Measurements from ENCODE around the gene RPL29. TPM values are rescaled to one million over a fixed set of nuclear protein-coding genes. Genes with fewer than 3 reads are reported as not detected.

The RPL29 gene
- total RNA-seq, 2 donors from 2014 or later = 370 to 792 TPM

DNA sequence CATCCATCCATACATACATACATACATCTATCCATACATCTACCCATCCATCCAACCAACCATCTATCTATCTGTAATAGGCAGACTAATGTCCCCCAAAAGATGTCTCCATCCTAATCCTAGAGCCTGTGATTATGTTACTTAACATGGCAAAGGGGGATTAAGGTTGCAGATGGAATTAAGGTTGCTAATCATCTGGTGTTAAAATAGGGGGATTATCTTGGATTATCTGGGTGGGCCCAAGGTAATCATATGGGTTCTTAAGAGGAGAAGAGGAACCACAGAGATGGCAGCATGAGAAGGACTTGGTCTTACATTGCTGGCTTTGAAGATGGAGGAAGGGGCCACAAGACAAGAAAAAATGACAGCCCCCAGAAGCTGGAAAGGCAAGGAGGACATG, 14.7 kb upstream of the RPL29 start:
- Histone ChIP-seq H3K4me1 (peaks cover 10% of the 10 kb centered on the region), H3K36me3 (replicated peaks in 1 of 2; ENCODE audit: insufficient read depth in 1 of 2, low read depth in 2 of 2) (no peaks in the 10 kb centered on the region), H3K9me3 (no peaks in the 10 kb centered on the region), H3K4me3 (no peak overlapping the region), H3K27me3 (no peaks in the 10 kb centered on the region), H3K27ac (no peak overlapping the region)
- intact Hi-C loops (cut with DNase I) = loop anchor here (10.0 kb wide), 1 partner anchor 344 kb away; no protein-coding TSS in a partner anchor
- TF ChIP-seq, protein P1, sequence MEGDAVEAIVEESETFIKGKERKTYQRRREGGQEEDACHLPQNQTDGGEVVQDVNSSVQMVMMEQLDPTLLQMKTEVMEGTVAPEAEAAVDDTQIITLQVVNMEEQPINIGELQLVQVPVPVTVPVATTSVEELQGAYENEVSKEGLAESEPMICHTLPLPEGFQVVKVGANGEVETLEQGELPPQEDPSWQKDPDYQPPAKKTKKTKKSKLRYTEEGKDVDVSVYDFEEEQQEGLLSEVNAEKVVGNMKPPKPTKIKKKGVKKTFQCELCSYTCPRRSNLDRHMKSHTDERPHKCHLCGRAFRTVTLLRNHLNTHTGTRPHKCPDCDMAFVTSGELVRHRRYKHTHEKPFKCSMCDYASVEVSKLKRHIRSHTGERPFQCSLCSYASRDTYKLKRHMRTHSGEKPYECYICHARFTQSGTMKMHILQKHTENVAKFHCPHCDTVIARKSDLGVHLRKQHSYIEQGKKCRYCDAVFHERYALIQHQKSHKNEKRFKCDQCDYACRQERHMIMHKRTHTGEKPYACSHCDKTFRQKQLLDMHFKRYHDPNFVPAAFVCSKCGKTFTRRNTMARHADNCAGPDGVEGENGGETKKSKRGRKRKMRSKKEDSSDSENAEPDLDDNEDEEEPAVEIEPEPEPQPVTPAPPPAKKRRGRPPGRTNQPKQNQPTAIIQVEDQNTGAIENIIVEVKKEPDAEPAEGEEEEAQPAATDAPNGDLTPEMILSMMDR (IDR thresholded peaks at IDR 0.05) = no peak
- TF ChIP-seq POLR2A (IDR thresholded peaks at IDR 0.05) = no peak
- ATAC-seq (no peak), DNase-seq (no peak)

- DNase-seq = no peak
- Histone ChIP-seq H3K36me3 (replicated peaks in 1 of 2; ENCODE audit: insufficient read depth in 1 of 2, low read depth in 2 of 2) (no peaks in the 10 kb centered on the region), H3K27ac (no peak overlapping the region), H3K4me1 (peaks cover 14% of the 10 kb centered on the region), H3K27me3 (no peaks in the 10 kb centered on the region), H3K4me3 (no peak overlapping the region), H3K9me3 (no peaks in the 10 kb centered on the region)
- intact Hi-C loops (cut with DNase I) = no loop called here
- TF ChIP-seq, protein P1 (IDR thresholded peaks at IDR 0.05) = no peak
- no peak for TF ChIP-seq POLR2A (IDR thresholded peaks at IDR 0.05)
- WGBS, 2 donors = 67% methylated on average over 4 of the region's 4 CpGs
- ATAC-seq = no peak
Measured at GRCh38 chr3:52007291-52007690, 11.6 kb upstream of the RPL29 start.

DNA sequence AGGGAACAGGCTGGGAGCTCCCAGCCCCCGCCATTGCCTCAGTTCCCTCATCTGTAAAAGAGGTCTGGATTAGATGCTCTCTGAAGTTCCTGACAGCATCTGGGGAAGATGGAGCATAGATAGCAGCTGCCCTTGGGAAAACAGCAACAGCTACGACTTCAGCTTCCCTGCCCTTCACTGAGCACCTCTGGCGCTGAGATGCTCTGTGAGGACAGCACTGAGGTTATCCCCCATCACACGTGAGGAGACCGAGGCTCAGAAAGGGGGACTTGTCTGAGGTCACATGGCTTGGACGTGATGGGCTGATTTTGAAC, 11.1 kb upstream of the RPL29 start:
- TF ChIP-seq, protein P1 (IDR thresholded peaks at IDR 0.05) = no peak
- TF ChIP-seq POLR2A (IDR thresholded peaks at IDR 0.05) = no peak
- intact Hi-C loops (cut with DNase I) = no loop called here
- ATAC-seq (no peak), DNase-seq (no peak)
- Histone ChIP-seq H3K27ac (no peak overlapping the region), H3K36me3 (replicated peaks in 1 of 2; ENCODE audit: insufficient read depth in 1 of 2, low read depth in 2 of 2) (no peaks in the 10 kb centered on the region), H3K9me3 (no peaks in the 10 kb centered on the region), H3K27me3 (no peaks in the 10 kb centered on the region), H3K4me1 (peaks cover 14% of the 10 kb centered on the region), H3K4me3 (no peak overlapping the region)
- WGBS, 2 donors = 49 to 65% methylated on average over 2 to 6 of the region's 6 CpGs

GRCh38 chr3:52006017-52006819, 10.5 kb upstream of the RPL29 start:
- no peaks in the 10 kb centered on the region for H3K27me3 ChIP-seq
- ATAC-seq (peak; percentile 8), DNase-seq (no peak)
- TF ChIP-seq, protein P1 (IDR thresholded peaks at IDR 0.05) = no peak
- TF ChIP-seq POLR2A (IDR thresholded peaks at IDR 0.05) = no peak
- intact Hi-C loops (cut with DNase I) = no loop called here
- peaks cover 20% of the 10 kb centered on the region for H3K4me1 ChIP-seq
- peak overlapping the region in 2 of 4 donors; percentile 22 to 56 for H3K27ac ChIP-seq
- 51 to 59% methylated on average over 6 to 8 of the region's 8 CpGs for WGBS, 2 donors
- no peaks in the 10 kb centered on the region for H3K9me3 ChIP-seq
- H3K36me3 ChIP-seq (replicated peaks in 1 of 2; ENCODE audit: insufficient read depth in 1 of 2, low read depth in 2 of 2) = no peaks in the 10 kb centered on the region
- no peak overlapping the region for H3K4me3 ChIP-seq

GRCh38 chr3:52005571-52005986, 9.9 kb upstream of the RPL29 start:
- WGBS, 2 donors = 0 to 9% methylated on average over 1 to 15 of the region's 15 CpGs

More at GRCh38 chr3:52005571-52005986, 9.9 kb upstream of the RPL29 start:
- intact Hi-C loops (cut with DNase I) = no loop called here
- ATAC-seq = peak; percentile 75
- Histone ChIP-seq H3K27ac (peak overlapping the region in 2 of 4 donors; percentile 22 to 56), H3K27me3 (no peaks in the 10 kb centered on the region), H3K4me3 (no peak overlapping the region), H3K4me1 (peaks cover 20% of the 10 kb centered on the region), H3K9me3 (no peaks in the 10 kb centered on the region), H3K36me3 (replicated peaks in 1 of 2; ENCODE audit: insufficient read depth in 1 of 2, low read depth in 2 of 2) (no peaks in the 10 kb centered on the region)
- no peak for TF ChIP-seq POLR2A (IDR thresholded peaks at IDR 0.05)
- TF ChIP-seq, protein P1 (IDR thresholded peaks at IDR 0.05) = no peak
- peak; percentile 69 to 82 (median 78) for DNase-seq

Measured in body of pancreas (tissue), 4 donors.